H9 (cell line): ENCODE data around the gene PCNX2. TPM values are rescaled to one million over a fixed set of nuclear protein-coding genes. Genes with fewer than 3 reads are reported as not detected.

Experiments
- DNase-seq: peaks from one replicate; pipeline ENCODE4 v3.0.0-alpha.2; 2017
- H2AFZ ChIP-seq: one replicate; pipeline ENCODE4 v1.6.1; 2013; ENCODE audit warnings: mild to moderate bottlenecking, low read length, control low read depth, moderate library complexity
- H2AK5ac ChIP-seq: 2 replicates; pipeline ENCODE4 v1.6.1; 2013; ENCODE audit warnings: low read length, control low read depth, mixed read lengths; ENCODE audit not compliant: insufficient read length
- H2BK120ac ChIP-seq: one replicate; pipeline ENCODE4 v1.6.1; 2013; ENCODE audit warnings: low read depth, mild to moderate bottlenecking, low read length, control low read depth, inconsistent platforms; ENCODE audit not compliant: poor library complexity, severe bottlenecking
- H2BK12ac ChIP-seq: 2 replicates; pipeline ENCODE4 v1.6.1; 2013; ENCODE audit warnings: low read length, control low read depth, mixed read lengths, low read depth; ENCODE audit not compliant: insufficient read length
- H2BK15ac ChIP-seq: 2 replicates; pipeline ENCODE4 v1.6.1; 2013; ENCODE audit warnings: low read depth, low read length, control low read depth
- H2BK20ac ChIP-seq: one replicate; pipeline ENCODE4 v1.6.1; 2013; ENCODE audit warnings: low read depth, mild to moderate bottlenecking, low read length, control low read depth, inconsistent platforms; ENCODE audit not compliant: poor library complexity, severe bottlenecking
- H2BK5ac ChIP-seq: 2 replicates; pipeline ENCODE4 v1.6.1; 2013; ENCODE audit warnings: low read length, control low read depth, mixed read lengths; ENCODE audit not compliant: insufficient read length
- H3K14ac ChIP-seq: 2 replicates; pipeline ENCODE4 v1.6.1; 2013; ENCODE audit warnings: low read length, control low read depth; ENCODE audit not compliant: insufficient read depth
- H3K18ac ChIP-seq: 2 replicates; pipeline ENCODE4 v1.6.1; 2013; ENCODE audit warnings: low read depth, mild to moderate bottlenecking, mixed read lengths, low read length, control low read depth; ENCODE audit not compliant: insufficient read length
- H3K23ac ChIP-seq: 2 replicates; pipeline ENCODE4 v1.6.1; 2013; ENCODE audit warnings: low read length, control low read depth, mixed read lengths, low read depth; ENCODE audit not compliant: insufficient read length
- H3K23me2 ChIP-seq: 2 replicates; pipeline ENCODE4 v1.6.1; 2013; ENCODE audit warnings: low read depth, mild to moderate bottlenecking, mixed read lengths, low read length, control low read depth; ENCODE audit not compliant: insufficient read length, poor library complexity, severe bottlenecking
- H3K27ac ChIP-seq: 2 replicates; pipeline ENCODE4 v1.5.1; 2013; ENCODE audit warnings: low read length, control low read depth, mixed read lengths, low read depth; ENCODE audit not compliant: insufficient read length
- H3K27me3 ChIP-seq: 2 replicates; pipeline ENCODE4 v1.6.1; 2013; ENCODE audit warnings: low read length, control low read depth, inconsistent platforms; ENCODE audit not compliant: insufficient read depth
- H3K4ac ChIP-seq: 2 replicates; pipeline ENCODE4 v1.6.1; 2013; ENCODE audit warnings: low read depth, mild to moderate bottlenecking, control low read depth, inconsistent platforms, low read length, moderate library complexity
- H3K4me1 ChIP-seq: 2 replicates; pipeline ENCODE4 v1.6.1; 2013; ENCODE audit warnings: low read length, control low read depth, inconsistent platforms; ENCODE audit not compliant: insufficient read depth
- H3K4me2 ChIP-seq: 2 replicates; pipeline ENCODE4 v1.6.1; 2013; ENCODE audit warnings: low read length, control low read depth, mixed read lengths; ENCODE audit not compliant: insufficient read length, insufficient read depth
- H3K56ac ChIP-seq: 2 replicates; pipeline ENCODE4 v1.6.1; 2013; ENCODE audit warnings: low read depth, mild to moderate bottlenecking, mixed read lengths, low read length, control low read depth; ENCODE audit not compliant: insufficient read length
- H3K79me1 ChIP-seq: 2 replicates; pipeline ENCODE4 v1.6.1; 2013; ENCODE audit warnings: low read depth, mild to moderate bottlenecking, moderate library complexity, low read length, control low read depth, inconsistent platforms; ENCODE audit not compliant: insufficient read depth, poor library complexity, severe bottlenecking
- H3K79me2 ChIP-seq: 2 replicates; pipeline ENCODE4 v1.6.1; 2013; ENCODE audit warnings: low read length, control low read depth, inconsistent platforms; ENCODE audit not compliant: insufficient read depth
- H3K9ac ChIP-seq: 2 replicates; pipeline ENCODE4 v1.6.1; 2013; ENCODE audit warnings: low read length, control low read depth, mixed read lengths; ENCODE audit not compliant: insufficient read length; ENCODE audit errors: extremely low read depth
- H3K9me3 ChIP-seq: one replicate; pipeline ENCODE4 v1.6.1; 2013; ENCODE audit warnings: low read depth, low read length, inconsistent platforms; ENCODE audit not compliant: control insufficient read depth
- H3T11ph ChIP-seq: one replicate; pipeline ENCODE4 v1.6.1; 2013; ENCODE audit warnings: mild to moderate bottlenecking, low read length, control low read depth, inconsistent platforms
- H4K20me1 ChIP-seq: one replicate; pipeline ENCODE4 v1.6.1; 2013; ENCODE audit not compliant: control insufficient read depth, insufficient read length, insufficient read depth
- H4K5ac ChIP-seq: 2 replicates; pipeline ENCODE4 v1.6.1; 2013; ENCODE audit warnings: low read depth, mild to moderate bottlenecking, mixed read lengths, low read length, control low read depth; ENCODE audit not compliant: insufficient read length
- H4K8ac ChIP-seq: replicated peaks from 2 replicates; pipeline ENCODE4 v1.6.1; 2013; ENCODE audit warnings: low read length, control low read depth, mixed read lengths, low read depth; ENCODE audit not compliant: insufficient read length
- H4K91ac ChIP-seq: 2 replicates; pipeline ENCODE4 v1.6.1; 2013; ENCODE audit warnings: low read depth, mild to moderate bottlenecking, moderate library complexity, mixed read lengths, low read length, control low read depth; ENCODE audit not compliant: insufficient read length
- H3K27ac Mint-ChIP-seq, 3 experiments: 2 replicates in 2 of 3; 3 replicates in 1 of 3; pipeline ENCODE4 v1.8.0; 2020 to 2021; ENCODE audit warnings: mixed read lengths in 3 of 3, mild to moderate bottlenecking in 1 of 3, moderate library complexity in 1 of 3
- H3K27me3 Mint-ChIP-seq: 2 replicates; pipeline ENCODE4 v1.8.0; 2021; ENCODE audit warnings: low read depth, mild to moderate bottlenecking, moderate library complexity, mixed read lengths
- H3K36me3 Mint-ChIP-seq, 3 experiments: 2 replicates in 2 of 3; 3 replicates in 1 of 3; pipeline ENCODE4 v1.8.0; 2020 to 2021; ENCODE audit warnings: low read depth in 3 of 3, mixed read lengths in 3 of 3; ENCODE audit not compliant: insufficient read depth in 1 of 3
- H3K4me1 Mint-ChIP-seq, 2 experiments: 2 replicates each; pipeline ENCODE4 v1.8.0; 2020; ENCODE audit warnings: mixed read lengths in 2 of 2
- H3K4me3 Mint-ChIP-seq, 2 experiments: 2 replicates in 1 of 2; 3 replicates in 1 of 2; pipeline ENCODE4 v1.8.0; 2020 to 2021; ENCODE audit warnings: mild to moderate bottlenecking in 2 of 2, mixed read lengths in 2 of 2, moderate library complexity in 1 of 2
- H3K9me3 Mint-ChIP-seq, 2 experiments: 2 replicates in 1 of 2; 3 replicates in 1 of 2; pipeline ENCODE4 v1.8.0; 2020; ENCODE audit warnings: mild to moderate bottlenecking in 2 of 2, mixed read lengths in 2 of 2, moderate library complexity in 1 of 2
- WGBS: extraction: QIAGEN DNeasy Blood & Tissue Kit; methylation state at CpG from one replicate; pipeline ENCODE4 v1.1.7; 2013; ENCODE audit warnings: missing lambda C conversion rate, low lambda C conversion rate, mixed read lengths; ENCODE audit not compliant: insufficient read length; ENCODE audit errors: extremely low coverage; 5-methylcytosine and 5-hydroxymethylcytosine counted together
- total RNA-seq: library from RNA; stranded (reverse); gene quantifications from 2 replicates; pipeline ENCODE4 v1.2.1, GENCODE V29; 2021
- TF ChIP-seq, protein P1 (sequence below): fragments of 200-600 bp; sonication (generic); conservative IDR thresholded peaks from 3 replicates; pipeline ENCODE4 v1.8.0; 2021; ENCODE audit warnings: antibody characterized with exemption, mild to moderate bottlenecking

PCNX2 gene
- total RNA-seq, 1 experiment from 2014 or later, result 45.1 TPM

DNA sequence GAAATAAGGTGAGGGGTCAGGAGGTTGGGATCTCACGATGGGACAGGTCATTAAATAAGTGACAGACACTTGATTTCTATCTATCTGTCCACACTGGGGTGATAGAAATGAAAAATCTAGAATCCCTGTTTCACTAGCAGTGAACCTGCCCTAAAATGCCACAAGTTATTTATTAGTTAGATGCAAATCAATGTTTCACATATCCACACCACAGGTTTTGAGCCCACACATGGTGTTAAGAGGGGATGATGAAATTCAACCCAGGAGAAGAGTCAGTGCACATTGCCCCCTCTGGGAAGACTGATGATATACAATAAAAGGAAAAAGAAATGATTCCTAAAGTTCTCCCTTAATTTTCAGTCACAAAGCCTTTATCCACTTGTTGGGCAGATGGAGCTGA is 355.3 kb downstream of the PCNX2 start:
- no peaks in the 10 kb centered on the region for H3K36me3 Mint-ChIP-seq
- no peak overlapping the region for H3K27ac Mint-ChIP-seq
- no peak overlapping the region for H3K27ac ChIP-seq
- H3K4ac ChIP-seq, result no peak overlapping the region
- no peak overlapping the region for H2BK12ac ChIP-seq
- DNase-seq, result no peak
- no peak overlapping the region for H3T11ph ChIP-seq
- no peaks in the 10 kb centered on the region for H4K20me1 ChIP-seq
- H4K91ac ChIP-seq, result no peak overlapping the region
- H3K79me1 ChIP-seq, result no peaks in the 10 kb centered on the region
- H3K27me3 ChIP-seq, result no peaks in the 10 kb centered on the region
- no peaks in the 10 kb centered on the region for H3K79me2 ChIP-seq
- no peak overlapping the region for H2AK5ac ChIP-seq
- no peaks in the 10 kb centered on the region for H3K4me1 ChIP-seq
- no peak overlapping the region for H4K5ac ChIP-seq
- H4K8ac ChIP-seq, result no peak overlapping the region
- H3K27me3 Mint-ChIP-seq, result peaks cover 5% of the 10 kb centered on the region
- H2BK15ac ChIP-seq, result no peak overlapping the region
- no peaks in the 10 kb centered on the region for H3K9me3 ChIP-seq
- no peaks in the 10 kb centered on the region for H3K9me3 Mint-ChIP-seq
- H3K4me1 Mint-ChIP-seq, result no peaks in the 10 kb centered on the region
- no peaks in the 10 kb centered on the region for H3K23me2 ChIP-seq
- no peak overlapping the region for H2BK120ac ChIP-seq
- H3K23ac ChIP-seq, result no peak overlapping the region
- no peak overlapping the region for H2BK5ac ChIP-seq
- WGBS, result no CpG with 5 or more reads among the region's 1 CpG
- H3K14ac ChIP-seq, result no peak overlapping the region
- no peak overlapping the region for H3K4me2 ChIP-seq
- no peak overlapping the region for H2BK20ac ChIP-seq
- H3K56ac ChIP-seq, result no peak overlapping the region
- no peak overlapping the region for H2AFZ ChIP-seq
- no peak overlapping the region for H3K9ac ChIP-seq
- no peak overlapping the region for H3K4me3 Mint-ChIP-seq
- TF ChIP-seq, protein P1, sequence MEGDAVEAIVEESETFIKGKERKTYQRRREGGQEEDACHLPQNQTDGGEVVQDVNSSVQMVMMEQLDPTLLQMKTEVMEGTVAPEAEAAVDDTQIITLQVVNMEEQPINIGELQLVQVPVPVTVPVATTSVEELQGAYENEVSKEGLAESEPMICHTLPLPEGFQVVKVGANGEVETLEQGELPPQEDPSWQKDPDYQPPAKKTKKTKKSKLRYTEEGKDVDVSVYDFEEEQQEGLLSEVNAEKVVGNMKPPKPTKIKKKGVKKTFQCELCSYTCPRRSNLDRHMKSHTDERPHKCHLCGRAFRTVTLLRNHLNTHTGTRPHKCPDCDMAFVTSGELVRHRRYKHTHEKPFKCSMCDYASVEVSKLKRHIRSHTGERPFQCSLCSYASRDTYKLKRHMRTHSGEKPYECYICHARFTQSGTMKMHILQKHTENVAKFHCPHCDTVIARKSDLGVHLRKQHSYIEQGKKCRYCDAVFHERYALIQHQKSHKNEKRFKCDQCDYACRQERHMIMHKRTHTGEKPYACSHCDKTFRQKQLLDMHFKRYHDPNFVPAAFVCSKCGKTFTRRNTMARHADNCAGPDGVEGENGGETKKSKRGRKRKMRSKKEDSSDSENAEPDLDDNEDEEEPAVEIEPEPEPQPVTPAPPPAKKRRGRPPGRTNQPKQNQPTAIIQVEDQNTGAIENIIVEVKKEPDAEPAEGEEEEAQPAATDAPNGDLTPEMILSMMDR, result peak; percentile 16; the same call in 1 of the 3 replicates
- no peak overlapping the region for H3K18ac ChIP-seq
